Liver (tissue), 3 donors: ENCODE results near the gene CELA2A.

Experiments used
- CTCF ChIP-seq: fragments of 150-350 bp; IDR thresholded peaks from 2 replicates; pipeline ENCODE4 v1.5.1; 2017; ENCODE audit warnings: improper control_type of control experiment, low read depth, low read length; ENCODE audit not compliant: missing input control
- GABPA ChIP-seq, 2 donors: IDR thresholded peaks in 1 of 2; conservative IDR thresholded peaks in 1 of 2; 2 replicates each; pipeline ENCODE4 v1.6.1; 2016; ENCODE audit warnings: antibody characterized with exemption in 2 of 2, mild to moderate bottlenecking in 1 of 2, moderate library complexity in 1 of 2
- RXRA ChIP-seq, 2 donors: IDR thresholded peaks; 2 replicates each; pipeline ENCODE4 v1.6.1; 2017 to 2018; ENCODE audit warnings: antibody characterized with exemption in 2 of 2, mild to moderate bottlenecking in 1 of 2
- TAF1 ChIP-seq: conservative IDR thresholded peaks from 2 replicates; pipeline ENCODE4 v1.6.1; 2016; ENCODE audit warnings: antibody characterized with exemption, mild to moderate bottlenecking
- YY1 ChIP-seq: IDR thresholded peaks from 2 replicates; pipeline ENCODE4 v1.6.1; 2016; ENCODE audit warnings: antibody characterized with exemption, mild to moderate bottlenecking
- TF ChIP-seq, protein P1 (sequence below): IDR thresholded peaks from 2 replicates; pipeline ENCODE4 v1.6.1; 2016; ENCODE audit warnings: antibody characterized with exemption
- TF ChIP-seq, protein P2 (sequence below): IDR thresholded peaks from 2 replicates; pipeline ENCODE4 v1.6.1; 2016; ENCODE audit warnings: antibody characterized with exemption
- donor health status: healthy.
- donor health status: healthy.

- TF ChIP-seq RXRA (IDR thresholded peaks at IDR 0.05) (no peak), CTCF (no peak), GABPA (IDR thresholded peaks at IDR 0.05 in 1 of 2, conservative IDR thresholded peaks at IDR 0.05 in 1 of 2) (no peak), TAF1 (no peak), YY1 (no peak)
- TF ChIP-seq, protein P1, sequence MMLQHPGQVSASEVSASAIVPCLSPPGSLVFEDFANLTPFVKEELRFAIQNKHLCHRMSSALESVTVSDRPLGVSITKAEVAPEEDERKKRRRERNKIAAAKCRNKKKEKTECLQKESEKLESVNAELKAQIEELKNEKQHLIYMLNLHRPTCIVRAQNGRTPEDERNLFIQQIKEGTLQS: no peak
- TF ChIP-seq, protein P2, sequence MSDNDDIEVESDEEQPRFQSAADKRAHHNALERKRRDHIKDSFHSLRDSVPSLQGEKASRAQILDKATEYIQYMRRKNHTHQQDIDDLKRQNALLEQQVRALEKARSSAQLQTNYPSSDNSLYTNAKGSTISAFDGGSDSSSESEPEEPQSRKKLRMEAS: no peak
Observed at GRCh38 chr1:15504436-15504835, 47.9 kb downstream of the CELA2A start.
